ENCODE results near the gene LRFN4.

The LRFN4 gene

DNA sequence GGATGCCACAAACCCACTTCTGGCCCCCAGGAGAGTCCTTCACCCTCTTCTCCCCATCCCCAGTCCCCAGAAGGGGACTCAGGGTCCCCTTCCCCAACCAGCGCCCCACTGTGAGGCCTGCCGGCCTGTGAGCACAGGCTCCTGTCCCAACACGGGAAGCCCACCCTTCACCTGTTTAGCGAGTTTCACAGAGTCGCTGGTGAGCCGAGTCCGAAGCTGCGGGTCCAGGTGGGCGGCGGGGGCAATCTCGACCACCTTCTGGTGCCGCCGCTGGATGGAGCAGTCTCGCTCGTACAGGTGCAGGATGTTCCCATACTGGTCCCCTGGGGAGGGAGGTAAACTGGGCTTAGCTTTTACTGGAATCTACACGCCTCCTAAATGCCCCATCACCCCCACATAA, 13.3 kb downstream of the LRFN4 start:
- H3K4me3 ChIP-seq (ENCODE audit: insufficient read depth, low read length, poor library complexity, severe bottlenecking) = no peak overlapping the region
- H2AFZ ChIP-seq (ENCODE audit: low read depth, low read length, severe bottlenecking) = no peak overlapping the region
- H4K20me1 ChIP-seq (ENCODE audit: low read depth, low read length) = no peaks in the 10 kb centered on the region
- H3K36me3 ChIP-seq (ENCODE audit: low read length) = no peaks in the 10 kb centered on the region
- H3K9ac ChIP-seq (ENCODE audit: low read length) = no peak overlapping the region
- no peaks in the 10 kb centered on the region for H3K9me3 ChIP-seq (ENCODE audit: insufficient read depth, low read length)
- H3K4me2 ChIP-seq (ENCODE audit: low read depth, low read length, poor library complexity, severe bottlenecking) = no peak overlapping the region
- no peaks in the 10 kb centered on the region for H3K79me2 ChIP-seq (ENCODE audit: insufficient read depth, low read length)
- H3F3A ChIP-seq (ENCODE audit: insufficient read depth) = peaks cover 6% of the 10 kb centered on the region
- no peak overlapping the region for H3K27ac ChIP-seq (ENCODE audit: low read depth, low read length)
- no peaks in the 10 kb centered on the region for H3K27me3 ChIP-seq (ENCODE audit: low read length)
- no peaks in the 10 kb centered on the region for H3K9me2 ChIP-seq (replicated peaks; ENCODE audit: insufficient read depth, low read length)
- TF ChIP-seq, protein P1, sequence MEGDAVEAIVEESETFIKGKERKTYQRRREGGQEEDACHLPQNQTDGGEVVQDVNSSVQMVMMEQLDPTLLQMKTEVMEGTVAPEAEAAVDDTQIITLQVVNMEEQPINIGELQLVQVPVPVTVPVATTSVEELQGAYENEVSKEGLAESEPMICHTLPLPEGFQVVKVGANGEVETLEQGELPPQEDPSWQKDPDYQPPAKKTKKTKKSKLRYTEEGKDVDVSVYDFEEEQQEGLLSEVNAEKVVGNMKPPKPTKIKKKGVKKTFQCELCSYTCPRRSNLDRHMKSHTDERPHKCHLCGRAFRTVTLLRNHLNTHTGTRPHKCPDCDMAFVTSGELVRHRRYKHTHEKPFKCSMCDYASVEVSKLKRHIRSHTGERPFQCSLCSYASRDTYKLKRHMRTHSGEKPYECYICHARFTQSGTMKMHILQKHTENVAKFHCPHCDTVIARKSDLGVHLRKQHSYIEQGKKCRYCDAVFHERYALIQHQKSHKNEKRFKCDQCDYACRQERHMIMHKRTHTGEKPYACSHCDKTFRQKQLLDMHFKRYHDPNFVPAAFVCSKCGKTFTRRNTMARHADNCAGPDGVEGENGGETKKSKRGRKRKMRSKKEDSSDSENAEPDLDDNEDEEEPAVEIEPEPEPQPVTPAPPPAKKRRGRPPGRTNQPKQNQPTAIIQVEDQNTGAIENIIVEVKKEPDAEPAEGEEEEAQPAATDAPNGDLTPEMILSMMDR (IDR thresholded peaks at IDR 0.05; ENCODE audit: insufficient read depth, low read length, poor library complexity, severe bottlenecking) = no peak
- TF ChIP-seq EZH2phosphoT487 (conservative IDR thresholded peaks at IDR 0.05; ENCODE audit: low read length) = no peak

DNA sequence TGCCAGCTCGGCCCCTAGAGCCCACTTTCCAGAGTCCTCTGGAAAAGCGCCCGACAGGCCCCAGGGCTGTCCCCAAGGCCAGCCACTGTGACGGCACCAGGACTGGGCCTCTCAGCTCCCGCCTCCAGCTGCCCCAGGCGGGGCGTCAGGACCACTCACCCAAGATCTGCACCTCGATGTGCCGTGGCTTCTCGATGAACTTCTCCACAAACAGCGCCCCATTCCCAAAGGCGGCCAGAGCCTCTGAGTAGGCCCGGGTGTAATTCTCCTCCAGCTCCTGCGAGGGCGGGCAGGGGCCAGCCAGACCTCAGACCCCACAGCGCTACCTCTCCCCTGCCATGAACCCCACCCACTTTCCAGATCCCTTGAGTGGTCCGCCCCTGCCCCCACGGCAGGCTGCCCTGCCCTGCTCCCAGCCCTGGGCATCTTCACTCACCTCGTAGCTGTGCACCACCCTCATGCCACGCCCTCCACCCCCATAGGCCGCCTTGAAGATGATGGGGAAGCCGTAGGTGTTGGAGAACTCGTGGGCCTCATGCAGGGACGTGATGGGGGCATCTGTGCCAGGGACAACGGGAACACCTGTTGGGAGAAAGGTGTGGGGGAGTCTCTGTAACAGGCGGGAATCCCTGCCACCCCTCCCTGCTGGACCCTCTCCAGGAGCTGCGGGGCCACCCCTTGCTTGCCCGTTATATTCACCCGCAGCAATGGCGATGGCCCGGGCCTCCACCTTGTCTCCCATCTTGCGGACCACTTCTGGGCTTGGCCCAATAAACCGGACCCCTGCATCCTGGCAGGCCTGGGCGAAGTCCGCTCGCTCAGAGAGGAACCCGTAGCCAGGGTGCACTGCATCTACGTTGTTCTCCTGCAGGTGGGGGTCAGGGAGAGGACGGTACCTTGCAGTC, 14.0 kb downstream of the LRFN4 start:
- Histone ChIP-seq H3F3A (ENCODE audit: insufficient read depth) (peaks cover 6% of the 10 kb centered on the region), H3K4me3 (ENCODE audit: insufficient read depth, low read length, poor library complexity, severe bottlenecking) (no peak overlapping the region), H3K27me3 (ENCODE audit: low read length) (no peaks in the 10 kb centered on the region), H3K4me2 (ENCODE audit: low read depth, low read length, poor library complexity, severe bottlenecking) (no peak overlapping the region), H3K9me2 (replicated peaks; ENCODE audit: insufficient read depth, low read length) (no peaks in the 10 kb centered on the region), H3K9me3 (ENCODE audit: insufficient read depth, low read length) (no peaks in the 10 kb centered on the region), H3K9ac (ENCODE audit: low read length) (no peak overlapping the region), H3K27ac (ENCODE audit: low read depth, low read length) (no peak overlapping the region), H2AFZ (ENCODE audit: low read depth, low read length, severe bottlenecking) (no peak overlapping the region), H3K36me3 (ENCODE audit: low read length) (no peaks in the 10 kb centered on the region), H4K20me1 (ENCODE audit: low read depth, low read length) (no peaks in the 10 kb centered on the region), H3K79me2 (ENCODE audit: insufficient read depth, low read length) (no peaks in the 10 kb centered on the region)
- TF ChIP-seq, protein P1 (IDR thresholded peaks at IDR 0.05; ENCODE audit: insufficient read depth, low read length, poor library complexity, severe bottlenecking) = no peak
- no peak for TF ChIP-seq EZH2phosphoT487 (conservative IDR thresholded peaks at IDR 0.05; ENCODE audit: low read length)

DNA sequence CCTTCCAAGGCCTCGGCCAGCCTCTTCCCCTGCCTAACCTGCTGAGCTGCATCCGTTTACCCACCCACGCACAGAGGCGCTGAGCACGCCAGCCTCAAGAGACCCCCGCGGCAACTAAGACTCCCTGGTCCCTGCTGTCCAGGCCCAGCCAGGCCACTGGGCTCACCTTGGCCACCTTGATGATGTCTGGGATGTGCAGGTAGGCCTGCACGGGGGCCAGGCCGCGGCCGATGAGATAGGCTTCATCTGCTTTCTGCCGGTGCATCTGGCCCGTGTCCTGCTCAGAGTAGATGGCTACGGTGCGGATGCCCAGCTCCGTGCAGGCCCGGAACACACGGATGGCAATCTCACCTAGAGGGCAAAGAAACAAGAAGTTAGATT, 14.6 kb downstream of the LRFN4 start:
- Histone ChIP-seq H3K4me2 (ENCODE audit: low read depth, low read length, poor library complexity, severe bottlenecking) (no peak overlapping the region), H3K4me3 (ENCODE audit: insufficient read depth, low read length, poor library complexity, severe bottlenecking) (no peak overlapping the region), H2AFZ (ENCODE audit: low read depth, low read length, severe bottlenecking) (no peak overlapping the region), H3F3A (ENCODE audit: insufficient read depth) (peaks cover 6% of the 10 kb centered on the region), H3K27me3 (ENCODE audit: low read length) (no peaks in the 10 kb centered on the region), H3K36me3 (ENCODE audit: low read length) (no peaks in the 10 kb centered on the region), H4K20me1 (ENCODE audit: low read depth, low read length) (no peaks in the 10 kb centered on the region), H3K27ac (ENCODE audit: low read depth, low read length) (no peak overlapping the region), H3K9ac (ENCODE audit: low read length) (no peak overlapping the region), H3K79me2 (ENCODE audit: insufficient read depth, low read length) (no peaks in the 10 kb centered on the region), H3K9me3 (ENCODE audit: insufficient read depth, low read length) (no peaks in the 10 kb centered on the region), H3K9me2 (replicated peaks; ENCODE audit: insufficient read depth, low read length) (no peaks in the 10 kb centered on the region)
- TF ChIP-seq, protein P1 (IDR thresholded peaks at IDR 0.05; ENCODE audit: insufficient read depth, low read length, poor library complexity, severe bottlenecking) = no peak
- TF ChIP-seq EZH2phosphoT487 (conservative IDR thresholded peaks at IDR 0.05; ENCODE audit: low read length) = no peak
